Measurements from ENCODE around the gene ATP1A4. TPM values are rescaled to one million over a fixed set of nuclear protein-coding genes. Genes with fewer than 3 reads are reported as not detected.

Gene ATP1A4
- total and polyA plus RNA-seq, 10 of the 15 experiments (the other 5 are each of a cell fraction or from before 2014, with no cell fraction given), result 0.31 to 1.0 (median 0.54) TPM

DNA sequence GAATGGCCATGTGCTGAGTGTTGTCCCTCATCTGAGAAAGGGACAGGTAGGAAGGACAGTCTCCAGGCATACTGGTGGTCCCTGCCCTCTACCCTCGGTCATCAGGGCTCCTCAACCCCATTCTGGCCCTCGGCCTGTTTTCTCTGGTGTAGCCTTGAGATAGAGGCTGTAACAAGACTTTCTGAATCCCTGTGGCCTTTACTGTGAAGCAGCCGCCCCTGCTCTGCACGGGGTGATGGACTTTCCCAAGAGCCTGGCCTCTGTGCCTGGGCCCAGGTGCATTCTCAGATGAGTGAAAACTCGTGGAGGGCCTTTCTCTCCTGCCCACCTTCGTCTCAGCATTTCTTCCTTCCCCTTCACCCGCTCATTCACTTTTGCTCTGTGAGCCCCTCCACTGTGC is 36.0 kb downstream of the ATP1A4 start:
- no peaks in the 10 kb centered on the region for H4K20me1 ChIP-seq (ENCODE audit: control insufficient read depth, insufficient read depth)
- peaks cover 0 to 3% of the 10 kb centered on the region in 2 experiments; a peak in 1 of 4 replicates for H3K27me3 ChIP-seq (replicated peaks in 1 of 2; ENCODE audit: control insufficient read depth in 2 of 2, insufficient read depth in 2 of 2, low read length in 1 of 2)
- SMC1A ChIA-PET (ENCODE audit: uncharacterized antibody, unreplicated experiment), result interaction anchor here (0.9 to 1.1 kb wide), 4 partner anchors 9 to 104 kb away, joined by 3 to 7 read pairs (median 3); no protein-coding TSS in a partner anchor
- H2AFZ ChIP-seq (ENCODE audit: control insufficient read depth, low read depth, low read length), result no peak overlapping the region
- TF ChIP-seq EP300 (IDR thresholded peaks at IDR 0.05; ENCODE audit: borderline replicate concordance in 1 of 2, control insufficient read depth in 1 of 2, low read depth in 2 of 2, low read length in 2 of 2) (no peak), NKRF (conservative IDR thresholded peaks at IDR 0.05) (no peak), ZSCAN29 (IDR thresholded peaks at IDR 0.05) (no peak)
- WGBS (ENCODE audit: insufficient coverage, insufficient replicate concordance, low lambda C conversion rate, missing lambda C conversion rate), result 26% methylated on average over 7 of the region's 7 CpGs
- H3K9me3 ChIP-seq (replicated peaks; ENCODE audit: control insufficient read depth, insufficient read depth, low read length), result no peaks in the 10 kb centered on the region
- POLR2A ChIA-PET, result no interaction called here
- H3K36me3 ChIP-seq (ENCODE audit: control insufficient read depth in 2 of 2, insufficient read depth in 2 of 2, low read length in 1 of 2), result no peaks in the 10 kb centered on the region
- no peak overlapping the region for H3K27ac ChIP-seq (ENCODE audit: control insufficient read depth, insufficient read depth)
- peaks cover 4% of the 10 kb centered on the region; the same call in 1 of the 2 replicates for H3K4me1 ChIP-seq (ENCODE audit: control insufficient read depth, insufficient read depth, low read length)
- CTCF ChIA-PET, result interaction anchor here (1.0 to 8.7 kb wide), 5 partner anchors 65 to 189 kb away, joined by 3 to 273 read pairs (median 64); no protein-coding TSS in a partner anchor
- no peak overlapping the region for H3K4me2 ChIP-seq (ENCODE audit: control insufficient read depth, insufficient read depth)
- no peak for DNase-seq (ENCODE audit: low read depth, low spot score)
- no peak for FAIRE-seq
- no peak overlapping the region for H3K4me3 ChIP-seq
- no peaks in the 10 kb centered on the region for H3K79me2 ChIP-seq (ENCODE audit: control insufficient read depth, insufficient read depth, low read length)
- no TSS peak for BruUV-seq (replicated peaks)
- no peak overlapping the region for H3K9ac ChIP-seq (ENCODE audit: control insufficient read depth, insufficient read depth, low read length)
- in situ Hi-C loops (cut with MboI) (no loop called here), intact Hi-C loops (cut with micrococcal nuclease; ENCODE audit: unreplicated experiment) (no loop called here)
- RAD21 ChIA-PET (ENCODE audit: unreplicated experiment), result interaction anchor here (1.0 kb wide), 1 partner anchor 104 kb away, joined by 4 read pairs; no protein-coding TSS in a partner anchor
- no peak for ATAC-seq

DNA sequence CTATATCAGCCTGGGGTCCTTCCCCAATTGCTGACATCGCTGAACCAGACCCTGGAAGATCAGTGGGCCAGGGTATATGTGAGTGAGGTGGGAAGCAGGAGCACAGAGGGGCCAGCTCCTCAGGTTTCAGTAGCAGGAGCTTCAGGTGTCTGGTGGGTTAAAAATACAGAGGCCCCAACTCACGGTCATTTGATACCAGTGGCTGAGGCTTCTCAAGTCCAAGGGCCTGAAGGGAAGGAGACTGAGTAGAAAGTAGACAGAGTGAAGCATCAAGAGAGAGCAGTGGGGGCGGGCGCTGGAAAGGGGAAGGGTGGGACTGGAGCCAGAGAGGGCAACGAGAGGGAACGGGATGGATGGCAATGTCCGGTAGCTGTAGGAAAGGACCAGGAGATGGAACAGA is 36.9 kb downstream of the ATP1A4 start:
- Histone ChIP-seq H3K27ac (ENCODE audit: control insufficient read depth, insufficient read depth) (no peak overlapping the region), H3K4me1 (ENCODE audit: control insufficient read depth, insufficient read depth, low read length) (peaks cover 7% of the 10 kb centered on the region; the same call in 1 of the 2 replicates), H2AFZ (ENCODE audit: control insufficient read depth, low read depth, low read length) (no peak overlapping the region), H3K4me3 (no peak overlapping the region), H3K27me3 (replicated peaks in 1 of 2; ENCODE audit: control insufficient read depth in 2 of 2, insufficient read depth in 2 of 2, low read length in 1 of 2) (peaks cover 0 to 3% of the 10 kb centered on the region in 2 experiments; a peak in 1 of 4 replicates), H3K9ac (ENCODE audit: control insufficient read depth, insufficient read depth, low read length) (no peak overlapping the region), H3K9me3 (replicated peaks; ENCODE audit: control insufficient read depth, insufficient read depth, low read length) (no peaks in the 10 kb centered on the region), H3K79me2 (ENCODE audit: control insufficient read depth, insufficient read depth, low read length) (no peaks in the 10 kb centered on the region), H3K4me2 (ENCODE audit: control insufficient read depth, insufficient read depth) (no peak overlapping the region), H3K36me3 (ENCODE audit: control insufficient read depth in 2 of 2, insufficient read depth in 2 of 2, low read length in 1 of 2) (no peaks in the 10 kb centered on the region), H4K20me1 (ENCODE audit: control insufficient read depth, insufficient read depth) (no peaks in the 10 kb centered on the region)
- TF ChIP-seq CREM (IDR thresholded peaks at IDR 0.05; ENCODE audit: low read depth) (no peak), HDGF (IDR thresholded peaks at IDR 0.05) (no peak), PAX5 (IDR thresholded peaks at IDR 0.05; ENCODE audit: borderline replicate concordance, low read depth, low read length) (no peak), ZBTB11 (CRISPR knock-in tag; IDR thresholded peaks at IDR 0.05) (no peak), TCF12 (IDR thresholded peaks at IDR 0.05; ENCODE audit: low read depth, low read length) (no peak), JUNB (IDR thresholded peaks at IDR 0.05) (no peak)
- BruUV-seq (replicated peaks), result no TSS peak
- RAD21 ChIA-PET (ENCODE audit: unreplicated experiment), result interaction anchor here (3.5 to 5.4 kb wide), 2 partner anchors 16 to 65 kb away, joined by 10 to 128 read pairs; partner anchors contain the start of gene PEA15
- DNase-seq (ENCODE audit: low read depth, low spot score) (no peak), ATAC-seq (no peak), FAIRE-seq (no peak)
- 66% methylated on average over 7 of the region's 7 CpGs for WGBS (ENCODE audit: insufficient coverage, insufficient replicate concordance, low lambda C conversion rate, missing lambda C conversion rate)
- POLR2A ChIA-PET, result interaction anchor here (0.6 to 1.0 kb wide), 3 partner anchors 53 to 157 kb away, joined by 3 to 4 read pairs (median 4); no protein-coding TSS in a partner anchor
- in situ Hi-C loops (cut with MboI) (no loop called here), intact Hi-C loops (cut with micrococcal nuclease; ENCODE audit: unreplicated experiment) (no loop called here)
- CTCF ChIA-PET, result interaction anchor here (0.7 to 8.7 kb wide), 5 partner anchors 16 to 104 kb away, joined by 3 to 273 read pairs (median 64); no protein-coding TSS in a partner anchor
- SMC1A ChIA-PET (ENCODE audit: uncharacterized antibody, unreplicated experiment), result interaction anchor here (0.9 to 5.6 kb wide), 3 partner anchors 8 to 103 kb away, joined by 3 to 123 read pairs (median 7); no protein-coding TSS in a partner anchor
